ENCODE measurements around the gene PIGM. TPM values are rescaled to one million over a fixed set of nuclear protein-coding genes. Genes with fewer than 3 reads are reported as not detected.

The PIGM gene
- total and polyA plus RNA-seq, 2 of the 13 experiments (the other 11 are each of a cell fraction or from before 2014, with no cell fraction given), result 3.4 to 4.6 TPM

- no peak for TF ChIP-seq NR0B2 (CRISPR knock-in tag; IDR thresholded peaks at IDR 0.05)
- TF ChIP-seq BRCA1 (CRISPR knock-in tag; IDR thresholded peaks at IDR 0.05), result no peak
- peak; percentile 80; the same call in 1 of the 2 replicates for TF ChIP-seq HNF1B (CRISPR knock-in tag; IDR thresholded peaks at IDR 0.05)
- TF ChIP-seq ZNF34 (CRISPR knock-in tag; IDR thresholded peaks at IDR 0.05; ENCODE audit: borderline replicate concordance), result 0 out of 2 replicates have a peak, but pooled peaks have one; percentile 22
- no peak for TF ChIP-seq ZNF660 (CRISPR knock-in tag; IDR thresholded peaks at IDR 0.05; ENCODE audit: borderline replicate concordance, low read depth)
- TF ChIP-seq ZBTB38 (CRISPR knock-in tag; IDR thresholded peaks at IDR 0.05), result no peak
- peak; percentile 46; the same call in 1 of the 2 replicates for TF ChIP-seq ZNF350 (CRISPR knock-in tag; IDR thresholded peaks at IDR 0.05; ENCODE audit: borderline replicate concordance, low read depth)
- peak; percentile 43; the same call in 1 of the 2 replicates for TF ChIP-seq ZMAT3 (CRISPR knock-in tag; conservative IDR thresholded peaks at IDR 0.05)
- no peak for TF ChIP-seq ADNP (CRISPR knock-in tag; IDR thresholded peaks at IDR 0.05)
- TF ChIP-seq ZNF230 (CRISPR knock-in tag; IDR thresholded peaks at IDR 0.05), result peak; percentile 65; the same call in 1 of the 2 replicates
- TF ChIP-seq TFAP4 (IDR thresholded peaks at IDR 0.05; ENCODE audit: borderline replicate concordance, low read depth), result no peak
- no peak for TF ChIP-seq ZNF33A (CRISPR knock-in tag; IDR thresholded peaks at IDR 0.05; ENCODE audit: borderline replicate concordance)
- no peak for TF ChIP-seq SIX4 (CRISPR knock-in tag; IDR thresholded peaks at IDR 0.05)
- TF ChIP-seq PRDM10 (CRISPR knock-in tag; IDR thresholded peaks at IDR 0.05; ENCODE audit: low read depth), result no peak
- TF ChIP-seq RAD51 (IDR thresholded peaks at IDR 0.05; ENCODE audit: borderline replicate concordance), result no peak
- no peak for TF ChIP-seq RBM39 (IDR thresholded peaks at IDR 0.05; ENCODE audit: low read depth, low read length, poor library complexity, severe bottlenecking)
- 0 out of 2 replicates have a peak, but pooled peaks have one; percentile 26 for TF ChIP-seq ZNF44 (CRISPR knock-in tag; IDR thresholded peaks at IDR 0.05)
- no peak for TF ChIP-seq PRPF4 (IDR thresholded peaks at IDR 0.05; ENCODE audit: low read depth, low read length, poor library complexity, severe bottlenecking)
- peak; percentile 51 for TF ChIP-seq AGO2 (optimal IDR thresholded peaks at IDR 0.05; ENCODE audit: low read depth, low read length)
- TF ChIP-seq TRIM22 (IDR thresholded peaks at IDR 0.05), result no peak
- peak; percentile 78; the same call in 1 of the 2 replicates for TF ChIP-seq SP4 (CRISPR knock-in tag; IDR thresholded peaks at IDR 0.05)
- no peak for TF ChIP-seq MIXL1 (CRISPR knock-in tag; IDR thresholded peaks at IDR 0.05)
Measured at GRCh38 chr1:160031365-160032164, at the start of gene PIGM (continued).
